HCT116 (cell line): ENCODE results near the gene CLPTM1L. TPM values are rescaled to one million over a fixed set of nuclear protein-coding genes. Genes with fewer than 3 reads are reported as not detected.

Experiments
- ATAC-seq: fragments of 200-7000 bp; cut with Tn5 transposase; 2 replicates; pipeline ENCODE4 v1.9.1; 2020; ENCODE audit warnings: mild to moderate bottlenecking, moderate library complexity
- BruUV-seq: library from RNA; stranded (reverse); fragments of 400-500 nt; replicated peaks from 2 replicates; lab custom pipeline; 2021; lab: Mats Ljungman, UMichigan
- CTCF ChIA-PET: fragments of 300-600 bp; sonication (Branson Sonifier 250); formaldehyde crosslinking; loops from one replicate; lab custom pipeline; 2021; ENCODE audit warnings: antibody characterized with exemption; lab: Charles Lee
- POLR2A ChIA-PET: fragments of 300-600, 350-600 bp; sonication (Branson Sonifier 250); formaldehyde crosslinking; loops from one replicate; lab custom pipeline; 2021; ENCODE audit warnings: antibody characterized with exemption; lab: Charles Lee
- RAD21 ChIA-PET, 2 experiments: fragments of 300-600 bp; sonication (Branson Sonifier 250); formaldehyde crosslinking; loops; one replicate each; lab custom pipeline; 2023; ENCODE audit warnings: low total read pairs in 2 of 2; ENCODE audit not compliant: uncharacterized antibody in 2 of 2, unreplicated experiment in 2 of 2, low non-redundant PET in 1 of 2; lab: Charles Lee
- DNase-seq: peaks from one replicate; pipeline ENCODE4 v3.0.0-alpha.2; 2010; ENCODE audit warnings: low read depth, low spot score
- H2AFZ ChIP-seq: fragments of 200-600 bp; shearing (Covaris generic), sonication (generic); 2 replicates; pipeline ENCODE4 v1.6.1; 2017; ENCODE audit warnings: low read depth, mixed run types, mixed read lengths, antibody characterized with exemption, low read length; ENCODE audit not compliant: poor library complexity, severe bottlenecking
- H3K27ac ChIP-seq: 2 replicates; pipeline ENCODE4 v1.5.1; 2012; ENCODE audit warnings: low read depth, low read length
- H3K27me3 ChIP-seq: fragments of 200-600 bp; sonication (generic); 2 replicates; pipeline ENCODE4 v1.6.1; 2016; ENCODE audit warnings: mixed run types, low read length, mixed read lengths; ENCODE audit not compliant: insufficient read depth
- H3K36me3 ChIP-seq, 2 experiments: fragments of 200-500 bp in 1 of 2; fragments of 200-600 bp in 1 of 2; sonication (Bioruptor generic) in 1 of 2; sonication (generic) in 1 of 2; 2 replicates each; pipeline versions ENCODE4 v1.5.1 to v1.6.1; 2014 to 2016; ENCODE audit warnings: low read length in 2 of 2, inconsistent platforms in 1 of 2, mixed read lengths in 1 of 2, mixed run types in 1 of 2; ENCODE audit not compliant: insufficient read depth in 2 of 2, control insufficient read depth in 1 of 2
- H3K4me1 ChIP-seq, 2 experiments: fragments of 200-600 bp in 1 of 2; sonication (generic) in 1 of 2; 2 replicates each; pipeline versions ENCODE4 v1.5.1 to v1.6.1; 2012 to 2017; ENCODE audit warnings: low read length in 2 of 2, inconsistent platforms in 1 of 2, mild to moderate bottlenecking in 1 of 2, mixed read lengths in 1 of 2, mixed run types in 1 of 2, moderate library complexity in 1 of 2; ENCODE audit not compliant: insufficient read depth in 2 of 2, control insufficient read depth in 1 of 2
- H3K4me2 ChIP-seq: fragments of 200-600 bp; sonication (generic); 2 replicates; pipeline ENCODE4 v1.6.1; 2017; ENCODE audit warnings: mixed run types, low read length, mixed read lengths
- H3K4me3 ChIP-seq, 2 experiments: fragments of 200-600 bp in 1 of 2; sonication (generic) in 1 of 2; replicated peaks in 1 of 2; 2 replicates each; pipeline ENCODE4 v1.5.1; 2011 to 2016; ENCODE audit warnings: low read length in 2 of 2, control low read depth in 1 of 2, low read depth in 1 of 2, mild to moderate bottlenecking in 1 of 2, mixed read lengths in 1 of 2, mixed run types in 1 of 2
- H3K79me2 ChIP-seq: fragments of 200-600 bp; sonication (generic); 2 replicates; pipeline ENCODE4 v1.6.1; 2017; ENCODE audit warnings: mild to moderate bottlenecking, mixed run types, low read length, moderate library complexity, mixed read lengths; ENCODE audit not compliant: insufficient read depth
- H3K9ac ChIP-seq: fragments of 200-600 bp; sonication (generic); 2 replicates; pipeline ENCODE4 v1.6.1; 2016; ENCODE audit warnings: low read length, mixed read lengths
- H3K9me2 ChIP-seq: fragments of 200-600 bp; sonication (generic), shearing (Covaris generic); 2 replicates; pipeline ENCODE4 v1.6.1; 2017; ENCODE audit warnings: mixed run types, mild to moderate bottlenecking, moderate library complexity; ENCODE audit not compliant: insufficient read depth
- H3K9me3 ChIP-seq, 2 experiments: fragments of 200-500 bp in 1 of 2; fragments of 200-600 bp in 1 of 2; sonication (Bioruptor generic) in 1 of 2; sonication (generic) in 1 of 2; 2 replicates each; pipeline ENCODE4 v1.6.1; 2014 to 2017; ENCODE audit warnings: low read length in 2 of 2, mixed read lengths in 2 of 2, inconsistent platforms in 1 of 2, low read depth in 1 of 2, mild to moderate bottlenecking in 1 of 2, mixed run types in 1 of 2, moderate library complexity in 1 of 2; ENCODE audit not compliant: control insufficient read depth in 1 of 2, insufficient read depth in 1 of 2
- H4K20me1 ChIP-seq: fragments of 200-600 bp; sonication (generic), shearing (Covaris generic); 2 replicates; pipeline ENCODE4 v1.6.1; 2017; ENCODE audit warnings: mixed run types, mild to moderate bottlenecking, moderate library complexity; ENCODE audit not compliant: insufficient read depth
- EGR1 ChIP-seq: IDR thresholded peaks from 2 replicates; pipeline ENCODE4 v1.6.1; 2012; ENCODE audit warnings: low read depth
- ELF1 ChIP-seq: IDR thresholded peaks from 2 replicates; pipeline ENCODE4 v1.6.1; 2012; ENCODE audit warnings: low read depth, borderline replicate concordance
- EZH2 ChIP-seq: fragments of 200-600 bp; sonication (generic); IDR thresholded peaks from 2 replicates; pipeline ENCODE4 v1.6.1; 2017; ENCODE audit warnings: antibody characterized with exemption, mixed run types
- JUND ChIP-seq: IDR thresholded peaks from 2 replicates; pipeline ENCODE4 v1.6.1; 2012
- POLR2A ChIP-seq: IDR thresholded peaks from 2 replicates; pipeline ENCODE4 v1.7.0; 2011; ENCODE audit warnings: borderline replicate concordance; ENCODE audit not compliant: insufficient read depth, insufficient read length; ENCODE audit errors: extremely low read depth
- REST ChIP-seq: IDR thresholded peaks from 2 replicates; pipeline ENCODE4 v1.6.1; 2012; ENCODE audit warnings: low read depth
- SIN3A ChIP-seq: IDR thresholded peaks from 2 replicates; pipeline ENCODE4 v1.6.1; 2012; ENCODE audit warnings: low read depth
- SP1 ChIP-seq: IDR thresholded peaks from 2 replicates; pipeline ENCODE4 v1.6.1; 2012; ENCODE audit warnings: low read depth
- TCF7L2 ChIP-seq: IDR thresholded peaks from 2 replicates; pipeline ENCODE4 v1.7.0; 2011; ENCODE audit warnings: borderline replicate concordance, inconsistent platforms; ENCODE audit not compliant: insufficient read depth, insufficient read length; ENCODE audit errors: extremely low read depth
- YY1 ChIP-seq: IDR thresholded peaks from 2 replicates; pipeline ENCODE4 v1.6.1; 2011; ENCODE audit warnings: low read length, low read depth, moderate library complexity, mild to moderate bottlenecking; ENCODE audit not compliant: insufficient replicate concordance; ENCODE audit errors: extremely low read depth
- ZFX ChIP-seq: fragments of 450-650 bp; IDR thresholded peaks from 2 replicates; pipeline ENCODE4 v1.6.1; 2017
- ZNF274 ChIP-seq: fragments of 200-500 bp; sonication (Bioruptor generic); IDR thresholded peaks from 2 replicates; pipeline ENCODE4 v1.6.1; 2014; ENCODE audit warnings: mild to moderate bottlenecking, low read depth, low read length, inconsistent platforms
- intact Hi-C: fragments of 100-400 bp; cut with micrococcal nuclease; formaldehyde crosslinking; loops from 2 replicates; pipeline ENCODE4 v1.10.0; 2022
- total RNA-seq: library from RNA; stranded (reverse); gene quantifications from one replicate; pipeline ENCODE4 v1.2.1, GENCODE V29; 2021; ENCODE audit not compliant: unreplicated experiment
- TF ChIP-seq, protein P1 (sequence below), 3 experiments: fragments of 200-600 bp in 1 of 3; sonication (generic) in 1 of 3; IDR thresholded peaks in 2 of 3; conservative IDR thresholded peaks in 1 of 3; 2 replicates each; pipeline ENCODE4 v1.5.1; 2012 to 2017; ENCODE audit warnings: low read depth in 2 of 3, low read length in 2 of 3, antibody characterized with exemption in 1 of 3, borderline replicate concordance in 1 of 3, control low read depth in 1 of 3, mild to moderate bottlenecking in 1 of 3, mixed read lengths in 1 of 3, mixed run types in 1 of 3, moderate library complexity in 1 of 3; ENCODE audit not compliant: insufficient read depth in 1 of 3
- TF ChIP-seq, protein P2 (sequence below): IDR thresholded peaks from 2 replicates; pipeline ENCODE4 v1.6.1; 2012

The CLPTM1L gene
- total RNA-seq, 1 experiment from 2014 or later: 98.4 TPM

GRCh38 chr5:1299961-1300360 lies 44.9 kb downstream of the CLPTM1L start:
- BruUV-seq: no TSS peak
- H4K20me1 ChIP-seq: no peaks in the 10 kb centered on the region
- ATAC-seq: no peak
- H2AFZ ChIP-seq: no peak overlapping the region
- TF ChIP-seq ZNF274: no peak
- TF ChIP-seq EGR1: no peak
- no peak for TF ChIP-seq ELF1
- no peak for TF ChIP-seq YY1
- no peak for TF ChIP-seq REST
- TF ChIP-seq SP1: no peak
- no peak for TF ChIP-seq TCF7L2
- TF ChIP-seq JUND: no peak
- TF ChIP-seq POLR2A: no peak
- TF ChIP-seq ZFX: no peak
- TF ChIP-seq, protein P1, sequence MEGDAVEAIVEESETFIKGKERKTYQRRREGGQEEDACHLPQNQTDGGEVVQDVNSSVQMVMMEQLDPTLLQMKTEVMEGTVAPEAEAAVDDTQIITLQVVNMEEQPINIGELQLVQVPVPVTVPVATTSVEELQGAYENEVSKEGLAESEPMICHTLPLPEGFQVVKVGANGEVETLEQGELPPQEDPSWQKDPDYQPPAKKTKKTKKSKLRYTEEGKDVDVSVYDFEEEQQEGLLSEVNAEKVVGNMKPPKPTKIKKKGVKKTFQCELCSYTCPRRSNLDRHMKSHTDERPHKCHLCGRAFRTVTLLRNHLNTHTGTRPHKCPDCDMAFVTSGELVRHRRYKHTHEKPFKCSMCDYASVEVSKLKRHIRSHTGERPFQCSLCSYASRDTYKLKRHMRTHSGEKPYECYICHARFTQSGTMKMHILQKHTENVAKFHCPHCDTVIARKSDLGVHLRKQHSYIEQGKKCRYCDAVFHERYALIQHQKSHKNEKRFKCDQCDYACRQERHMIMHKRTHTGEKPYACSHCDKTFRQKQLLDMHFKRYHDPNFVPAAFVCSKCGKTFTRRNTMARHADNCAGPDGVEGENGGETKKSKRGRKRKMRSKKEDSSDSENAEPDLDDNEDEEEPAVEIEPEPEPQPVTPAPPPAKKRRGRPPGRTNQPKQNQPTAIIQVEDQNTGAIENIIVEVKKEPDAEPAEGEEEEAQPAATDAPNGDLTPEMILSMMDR (IDR thresholded peaks at IDR 0.05 in 2 of 3, conservative IDR thresholded peaks at IDR 0.05 in 1 of 3; ENCODE audit: borderline replicate concordance in 1 of 3, insufficient read depth in 1 of 3, low read depth in 2 of 3, low read length in 2 of 3): no peak
- no peak for TF ChIP-seq SIN3A
- TF ChIP-seq, protein P2, sequence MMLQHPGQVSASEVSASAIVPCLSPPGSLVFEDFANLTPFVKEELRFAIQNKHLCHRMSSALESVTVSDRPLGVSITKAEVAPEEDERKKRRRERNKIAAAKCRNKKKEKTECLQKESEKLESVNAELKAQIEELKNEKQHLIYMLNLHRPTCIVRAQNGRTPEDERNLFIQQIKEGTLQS: no peak
- TF ChIP-seq EZH2: no peak
- POLR2A ChIA-PET: no interaction called here
- RAD21 ChIA-PET: no interaction called here
- peaks cover 0 to under 1% of the 10 kb centered on the region in 2 experiments; a peak in 1 of 4 replicates for H3K4me1 ChIP-seq
- DNase-seq: no peak
- no peak overlapping the region for H3K9ac ChIP-seq
- no peaks in the 10 kb centered on the region for H3K9me2 ChIP-seq
- no peak overlapping the region for H3K27ac ChIP-seq
- H3K27me3 ChIP-seq: no peaks in the 10 kb centered on the region; the same call in 1 of the 2 replicates
- H3K36me3 ChIP-seq: no peaks in the 10 kb centered on the region
- CTCF ChIA-PET: no interaction called here
- H3K9me3 ChIP-seq: no peaks in the 10 kb centered on the region
- intact Hi-C loops: no loop called here
- H3K79me2 ChIP-seq: no peaks in the 10 kb centered on the region
- H3K4me3 ChIP-seq: no peak overlapping the region
- H3K4me2 ChIP-seq: no peak overlapping the region
